Measurements from ENCODE around the gene EPB41L2.

Gene EPB41L2

GRCh38 chr6:131063028-131063763, at the start of gene EPB41L2:
TSS of gene EPB41L2 (minus strand) at chr6:131063245. CDS start at chr6:130956485, 106,760 bp downstream.
- TF ChIP-seq CTCF (IDR thresholded peaks at IDR 0.05): no peak
- no peak for TF ChIP-seq ZFX (IDR thresholded peaks at IDR 0.05; ENCODE audit: borderline replicate concordance)
- H3K27ac ChIP-seq: peak within 1 kb of the TSS; percentile 57

- TF ChIP-seq CTCF (IDR thresholded peaks at IDR 0.05) (no peak), ZFX (IDR thresholded peaks at IDR 0.05; ENCODE audit: borderline replicate concordance) (no peak)
- no peak overlapping the region for H3K27ac ChIP-seq
Observed at GRCh38 chr6:131112249-131112648, 49.2 kb upstream of the EPB41L2 start.

DNA sequence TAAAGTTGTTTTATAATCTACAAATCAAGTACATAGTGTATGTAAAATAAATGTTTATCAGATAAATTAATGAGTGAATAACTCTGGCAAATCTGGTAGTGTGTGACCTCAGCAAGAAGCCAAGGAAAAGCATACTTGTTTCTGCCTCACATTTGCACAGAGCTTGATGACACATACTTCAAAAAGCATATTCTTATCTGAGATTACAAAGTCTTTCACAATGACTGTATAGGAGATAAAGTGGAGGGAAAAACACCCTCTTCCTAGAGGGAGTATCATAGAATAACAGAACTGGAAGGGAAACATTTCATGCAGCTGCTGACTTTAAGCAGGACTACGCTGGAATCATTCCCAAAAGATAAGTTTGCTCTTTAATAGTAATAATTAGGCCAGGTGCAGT, 44.1 kb upstream of the EPB41L2 start:
- TF ChIP-seq ZFX (IDR thresholded peaks at IDR 0.05; ENCODE audit: borderline replicate concordance) (no peak), CTCF (IDR thresholded peaks at IDR 0.05) (no peak)
- H3K27ac ChIP-seq: no peak overlapping the region

GRCh38 chr6:131103901-131104300, 40.9 kb upstream of the EPB41L2 start:
- TF ChIP-seq CTCF (IDR thresholded peaks at IDR 0.05) (no peak), ZFX (IDR thresholded peaks at IDR 0.05; ENCODE audit: borderline replicate concordance) (no peak)
- H3K27ac ChIP-seq: no peak overlapping the region

DNA sequence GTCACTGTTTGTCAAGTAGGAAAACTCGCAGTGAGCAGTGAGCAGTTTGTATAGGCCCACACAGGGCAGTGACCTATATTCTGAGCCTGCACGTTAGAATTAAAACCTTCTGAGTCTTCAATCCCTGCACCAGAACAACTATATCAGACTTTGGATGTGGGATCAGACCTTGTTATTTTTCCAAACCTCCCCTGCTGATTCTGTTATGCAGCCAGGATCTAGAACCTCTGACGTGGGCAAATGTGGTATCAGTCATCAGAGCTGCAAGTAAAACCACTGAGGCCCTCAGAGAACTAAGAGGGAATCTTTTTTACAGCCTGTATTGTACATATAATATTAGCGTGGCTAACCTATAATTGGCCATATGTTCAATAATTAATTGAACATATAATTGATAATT, 40.3 kb upstream of the EPB41L2 start:
- no peak for TF ChIP-seq ZFX (IDR thresholded peaks at IDR 0.05; ENCODE audit: borderline replicate concordance)
- no peak for TF ChIP-seq CTCF (IDR thresholded peaks at IDR 0.05)
- no peak overlapping the region for H3K27ac ChIP-seq

- no peak for TF ChIP-seq ZFX (IDR thresholded peaks at IDR 0.05; ENCODE audit: borderline replicate concordance)
- no peak for TF ChIP-seq CTCF (IDR thresholded peaks at IDR 0.05)
- H3K27ac ChIP-seq: no peak overlapping the region
Observed at GRCh38 chr6:131101911-131102680, 39.1 kb upstream of the EPB41L2 start.

DNA sequence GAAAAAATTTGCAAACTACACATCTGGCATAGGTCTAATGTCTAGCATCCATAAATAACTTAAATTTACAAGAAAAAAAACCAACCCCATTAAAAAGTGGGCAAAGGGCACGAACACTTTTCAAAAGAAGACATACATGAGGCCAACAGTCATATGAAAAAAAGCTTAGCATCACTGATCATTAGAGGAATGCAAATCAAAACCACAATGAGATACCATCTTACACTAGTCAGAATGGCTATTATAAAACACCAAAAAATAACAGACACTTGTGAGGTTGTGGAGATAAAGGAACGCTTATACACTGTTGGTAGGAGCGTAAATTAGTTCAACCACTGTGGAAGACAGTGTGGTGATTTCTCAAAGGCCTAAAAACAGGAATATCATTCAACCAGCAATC, 33.7 kb upstream of the EPB41L2 start:
- H3K27ac ChIP-seq: no peak overlapping the region
- no peak for TF ChIP-seq ZFX (IDR thresholded peaks at IDR 0.05; ENCODE audit: borderline replicate concordance)
- TF ChIP-seq CTCF (IDR thresholded peaks at IDR 0.05): no peak
